Measurements from ENCODE around the gene LDB2.

LDB2 gene

DNA sequence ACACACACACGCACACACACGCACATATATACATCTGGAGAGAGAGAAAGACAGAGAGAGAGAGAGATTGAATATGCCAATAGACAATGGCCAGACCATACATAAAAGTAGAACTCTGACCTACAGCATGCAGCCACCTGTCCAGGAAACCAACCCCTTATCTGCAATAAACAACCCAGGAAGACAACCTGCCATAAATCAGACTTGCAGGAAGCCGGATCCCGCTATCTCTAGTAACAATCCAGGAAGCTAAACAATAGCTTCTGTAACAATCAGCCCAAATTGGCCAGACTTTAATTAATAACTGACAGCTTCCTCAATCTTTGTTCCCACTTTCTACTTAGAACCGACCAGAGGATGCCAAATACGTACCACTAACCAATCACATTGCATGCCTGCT is 173.2 kb downstream of the LDB2 start:
- TF ChIP-seq, protein P1, sequence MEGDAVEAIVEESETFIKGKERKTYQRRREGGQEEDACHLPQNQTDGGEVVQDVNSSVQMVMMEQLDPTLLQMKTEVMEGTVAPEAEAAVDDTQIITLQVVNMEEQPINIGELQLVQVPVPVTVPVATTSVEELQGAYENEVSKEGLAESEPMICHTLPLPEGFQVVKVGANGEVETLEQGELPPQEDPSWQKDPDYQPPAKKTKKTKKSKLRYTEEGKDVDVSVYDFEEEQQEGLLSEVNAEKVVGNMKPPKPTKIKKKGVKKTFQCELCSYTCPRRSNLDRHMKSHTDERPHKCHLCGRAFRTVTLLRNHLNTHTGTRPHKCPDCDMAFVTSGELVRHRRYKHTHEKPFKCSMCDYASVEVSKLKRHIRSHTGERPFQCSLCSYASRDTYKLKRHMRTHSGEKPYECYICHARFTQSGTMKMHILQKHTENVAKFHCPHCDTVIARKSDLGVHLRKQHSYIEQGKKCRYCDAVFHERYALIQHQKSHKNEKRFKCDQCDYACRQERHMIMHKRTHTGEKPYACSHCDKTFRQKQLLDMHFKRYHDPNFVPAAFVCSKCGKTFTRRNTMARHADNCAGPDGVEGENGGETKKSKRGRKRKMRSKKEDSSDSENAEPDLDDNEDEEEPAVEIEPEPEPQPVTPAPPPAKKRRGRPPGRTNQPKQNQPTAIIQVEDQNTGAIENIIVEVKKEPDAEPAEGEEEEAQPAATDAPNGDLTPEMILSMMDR (IDR thresholded peaks at IDR 0.05), result no peak

DNA sequence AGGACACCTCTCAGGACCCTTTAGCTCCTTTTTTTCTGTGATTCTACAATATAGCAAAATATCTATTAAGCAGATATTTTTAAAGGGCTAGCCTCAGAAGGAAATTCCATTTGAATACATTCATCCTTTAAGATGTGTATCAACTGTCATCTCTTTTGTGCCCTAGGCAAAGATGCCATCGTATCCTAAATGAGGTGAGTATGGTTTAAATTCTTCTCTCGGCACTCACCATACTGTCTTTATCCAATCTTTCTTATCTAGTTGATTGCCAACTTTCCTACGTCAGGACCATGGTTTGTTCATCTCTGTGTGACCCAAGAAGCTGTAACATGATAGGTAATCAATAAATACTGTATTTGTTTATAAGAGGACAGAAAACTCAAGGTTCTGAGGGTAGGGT is 176.0 kb downstream of the LDB2 start:
- TF ChIP-seq, protein P1 (IDR thresholded peaks at IDR 0.05), result no peak

DNA sequence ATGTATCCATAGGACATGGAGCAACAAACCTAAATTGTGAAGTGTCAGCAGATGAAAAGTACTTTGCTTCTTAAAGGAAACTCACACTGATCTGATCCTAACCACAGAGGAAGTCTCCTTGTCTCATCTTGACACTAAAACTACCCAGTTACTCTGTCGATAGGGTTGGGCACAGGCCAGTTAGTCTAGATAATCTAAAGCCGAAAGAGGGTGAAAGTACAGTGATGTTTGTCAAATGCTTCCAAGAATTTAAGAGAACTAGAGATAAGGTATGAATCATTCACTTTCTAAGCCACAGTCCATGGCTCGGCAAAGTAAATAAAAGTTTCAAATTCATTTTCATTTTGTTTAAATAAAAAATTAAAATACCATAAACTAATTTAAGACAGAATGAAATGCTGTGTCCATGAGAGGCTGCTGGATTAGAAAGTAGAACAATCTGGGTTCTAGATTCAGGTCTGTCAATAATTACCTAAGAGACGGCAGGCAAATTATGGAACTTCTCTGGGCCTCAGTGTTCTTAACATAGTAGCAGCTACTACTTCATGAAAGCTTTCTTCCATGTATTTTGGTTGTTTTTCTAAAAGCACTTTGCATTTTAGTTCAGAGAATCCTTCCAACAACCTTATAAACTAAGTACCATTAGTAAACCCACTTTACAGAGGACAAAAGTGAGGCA is 176.7 kb downstream of the LDB2 start:
- TF ChIP-seq, protein P1 (IDR thresholded peaks at IDR 0.05), result no peak

DNA sequence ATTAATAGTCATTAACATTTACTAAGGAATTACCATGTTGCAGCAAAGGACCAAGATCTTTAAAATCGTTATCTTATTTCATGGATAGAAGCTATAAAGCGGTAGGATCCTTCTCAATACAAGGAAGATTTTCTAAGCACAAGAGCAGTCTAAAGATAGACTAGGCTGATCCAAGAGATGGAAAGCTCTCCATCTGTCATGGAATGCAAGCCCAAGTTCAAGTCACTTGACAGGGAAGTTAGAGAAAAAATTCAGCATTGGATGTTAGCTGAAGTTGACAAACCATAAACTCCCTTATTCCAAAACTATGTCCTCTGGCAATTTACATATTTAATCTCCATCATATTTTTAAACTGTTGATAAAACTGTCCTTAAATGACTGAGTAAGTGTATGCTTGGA is 177.7 kb downstream of the LDB2 start:
- TF ChIP-seq, protein P1 (IDR thresholded peaks at IDR 0.05), result no peak

DNA sequence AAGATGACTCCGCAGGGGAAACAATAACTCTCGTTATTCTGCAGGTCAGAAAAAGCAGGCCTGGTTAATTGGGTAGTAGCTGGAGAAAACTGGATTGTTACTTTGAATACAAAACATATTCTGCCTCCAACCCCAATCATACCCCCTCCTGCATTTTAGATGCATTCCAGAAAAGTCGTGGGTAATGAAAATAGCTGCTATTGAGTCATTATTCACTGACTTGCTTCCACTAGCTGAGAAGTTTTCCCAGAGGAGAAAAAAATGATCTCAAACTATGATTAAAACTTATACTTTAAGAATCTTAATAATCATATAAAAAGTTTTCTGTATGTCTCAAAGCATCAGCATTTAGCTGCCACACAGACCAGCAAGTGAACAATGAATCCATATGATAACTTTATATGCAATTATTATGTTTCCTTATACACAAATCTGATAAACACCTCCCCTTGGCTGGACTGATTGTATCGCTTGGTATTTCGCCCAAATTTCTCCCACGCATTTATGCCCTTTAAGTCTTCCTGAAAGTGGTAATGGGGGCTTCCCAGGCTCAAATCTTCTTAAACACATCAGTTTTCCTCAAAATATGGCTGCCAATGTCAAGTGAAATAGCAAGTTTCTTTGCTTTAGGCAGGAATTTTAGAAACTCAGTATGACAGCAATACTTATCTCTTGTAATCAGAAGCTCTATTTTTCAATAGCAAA is 181.0 kb downstream of the LDB2 start:
- TF ChIP-seq, protein P1 (IDR thresholded peaks at IDR 0.05), result no peak

DNA sequence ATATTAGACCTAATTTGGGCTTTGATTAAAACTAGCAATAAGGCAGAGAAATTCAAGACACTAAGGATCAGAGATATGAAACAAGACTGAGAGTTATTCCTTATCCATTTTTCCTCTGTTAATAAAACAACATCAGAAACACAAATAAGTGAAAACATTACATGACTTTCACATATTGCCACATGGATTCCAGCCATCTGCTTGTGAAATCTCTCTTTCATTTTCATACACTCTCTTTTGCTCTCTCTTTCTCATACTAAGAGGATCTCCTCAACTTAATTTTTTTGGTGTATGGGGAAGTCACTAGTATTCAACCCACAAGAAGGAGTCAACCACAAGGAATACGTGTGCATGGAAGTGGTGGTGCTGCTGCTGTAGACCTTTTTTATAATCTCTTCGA is 183.0 kb downstream of the LDB2 start:
- TF ChIP-seq, protein P1 (IDR thresholded peaks at IDR 0.05), result no peak

DNA sequence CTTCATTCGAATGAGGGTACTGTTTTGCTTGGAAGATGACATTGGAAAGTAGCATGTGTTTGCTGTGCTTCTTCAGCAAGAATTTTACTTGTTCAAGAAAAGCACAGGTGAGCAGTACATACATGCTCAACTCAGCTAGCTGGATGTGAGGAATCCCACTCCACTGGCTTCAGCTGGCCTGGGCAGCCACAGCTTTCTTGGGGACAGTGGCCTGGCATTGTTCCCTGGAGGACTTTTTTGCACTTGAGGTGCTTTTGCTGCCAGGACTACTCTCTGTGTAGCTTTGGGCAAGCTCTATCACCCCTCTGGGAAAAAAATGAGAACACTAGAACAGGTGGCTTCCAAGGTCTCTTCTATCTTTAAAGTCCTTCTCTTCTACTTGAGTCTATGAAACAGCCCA is 184.3 kb downstream of the LDB2 start:
- TF ChIP-seq, protein P1 (IDR thresholded peaks at IDR 0.05), result no peak
